Stimulated activated naive CD8-positive, alpha-beta T cell treated with anti-CD3 and anti-CD28 coated beads, Interleukin-15, Interleukin-2, amounts not matched to agents 100 U/mL and 50 U/mL, for 24 hours (primary cell): ENCODE measurements around the gene TNN.

Experiments
- ATAC-seq: fragments of 150-1000 bp; cut with Tn5 transposase; one replicate; pipeline ENCODE4 v1.10.0; 2021
- DNase-seq: peaks from one replicate; pipeline ENCODE4 v3.0.0; 2021

The TNN gene

GRCh38 chr1:175178456-175178855, 110.8 kb downstream of the TNN start:
- ATAC-seq (no peak), DNase-seq (no peak)

GRCh38 chr1:175179837-175180590, 112.4 kb downstream of the TNN start:
- DNase-seq (no peak), ATAC-seq (no peak)

DNA sequence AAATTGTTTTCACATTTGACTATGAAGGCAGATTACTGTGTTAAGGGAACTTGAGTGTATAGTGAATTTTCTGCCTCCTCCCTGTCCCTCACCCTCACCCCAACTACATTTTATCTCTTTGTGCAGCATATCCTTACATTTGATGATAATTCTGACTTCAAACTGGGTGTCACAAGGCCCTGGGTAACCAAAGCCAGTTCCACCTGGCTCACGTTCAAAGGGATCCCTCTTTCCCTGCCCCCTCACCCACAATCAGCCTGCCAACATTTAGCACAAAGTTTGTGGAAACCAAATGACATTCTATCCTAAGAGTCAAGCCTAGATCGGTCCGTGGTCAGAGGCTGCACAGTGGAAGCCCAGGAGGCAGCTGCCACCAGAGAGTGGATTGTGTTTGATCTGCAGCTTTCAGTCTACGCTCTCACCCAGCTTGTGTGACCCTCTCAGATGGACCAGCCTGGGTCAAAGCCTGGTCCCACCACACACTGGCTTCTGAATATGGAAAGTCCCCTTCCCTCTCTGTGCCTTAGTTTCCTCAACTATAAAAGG, 114.6 kb downstream of the TNN start:
- DNase-seq (no peak), ATAC-seq (no peak)

- DNase-seq (no peak), ATAC-seq (no peak)
Observed at GRCh38 chr1:175183586-175183985, 116.0 kb downstream of the TNN start.

DNA sequence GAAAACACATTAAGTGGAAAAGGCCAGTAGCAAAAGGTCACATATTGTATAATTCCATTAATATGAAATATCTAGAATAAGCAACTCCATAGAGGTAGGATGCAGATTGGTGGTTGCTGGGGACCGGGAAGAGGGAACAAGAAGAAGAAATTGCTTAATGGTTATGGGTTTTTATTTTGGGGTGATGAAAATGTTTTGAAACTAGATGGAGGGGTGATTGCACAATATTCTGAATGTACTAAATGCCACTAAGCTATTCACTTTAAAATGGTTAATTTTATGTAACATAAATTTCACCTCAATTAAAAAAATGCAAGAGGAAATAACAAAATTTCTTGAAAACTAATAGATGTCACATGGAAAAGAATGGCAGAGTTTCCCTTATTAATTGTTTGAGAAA, 118.3 kb downstream of the TNN start:
- ATAC-seq (no peak), DNase-seq (no peak)

GRCh38 chr1:175186433-175187160, 119.0 kb downstream of the TNN start:
- ATAC-seq (no peak), DNase-seq (no peak)

DNA sequence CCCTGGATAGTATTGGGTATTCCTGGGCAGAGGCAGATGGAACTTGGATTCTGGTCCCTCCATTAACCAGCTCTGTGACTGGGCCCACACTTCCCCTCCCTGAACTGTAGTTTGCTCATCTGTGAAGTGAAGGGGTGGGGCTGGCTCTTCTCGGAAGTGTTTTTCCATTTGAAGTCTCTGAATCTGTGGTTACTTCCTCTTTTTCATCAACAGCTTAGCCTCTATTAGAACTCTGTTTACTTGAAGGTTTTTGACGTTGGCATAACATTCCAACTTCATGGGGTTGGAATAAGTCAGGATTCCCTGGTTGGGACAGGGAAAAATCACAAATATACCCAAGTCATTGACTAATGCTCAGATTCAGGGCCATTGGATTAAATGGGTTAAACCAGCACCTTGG, 121.3 kb downstream of the TNN start:
- DNase-seq (peak; percentile 58), ATAC-seq (peak; percentile 46)

DNA sequence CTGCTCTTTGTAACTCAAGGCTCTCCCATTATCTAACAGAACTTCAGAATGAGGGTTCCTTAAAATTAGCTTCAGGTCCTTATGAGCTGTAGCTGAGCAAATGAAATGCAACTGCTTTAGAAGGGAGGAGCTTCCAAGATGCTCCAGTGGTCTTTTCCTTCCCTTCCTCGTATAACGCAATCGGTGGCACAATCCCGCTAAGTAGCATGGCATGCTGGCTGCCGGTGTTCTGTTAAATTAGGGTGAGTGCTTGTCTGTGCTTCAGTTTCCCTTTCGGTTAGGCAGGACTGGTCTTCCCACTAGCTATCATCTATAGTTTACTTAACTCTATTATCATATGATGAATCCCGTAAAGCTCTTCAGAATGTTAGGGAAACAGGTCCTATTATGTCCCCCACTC, 124.0 kb downstream of the TNN start:
- peak; percentile 26 for ATAC-seq
- no peak for DNase-seq

DNA sequence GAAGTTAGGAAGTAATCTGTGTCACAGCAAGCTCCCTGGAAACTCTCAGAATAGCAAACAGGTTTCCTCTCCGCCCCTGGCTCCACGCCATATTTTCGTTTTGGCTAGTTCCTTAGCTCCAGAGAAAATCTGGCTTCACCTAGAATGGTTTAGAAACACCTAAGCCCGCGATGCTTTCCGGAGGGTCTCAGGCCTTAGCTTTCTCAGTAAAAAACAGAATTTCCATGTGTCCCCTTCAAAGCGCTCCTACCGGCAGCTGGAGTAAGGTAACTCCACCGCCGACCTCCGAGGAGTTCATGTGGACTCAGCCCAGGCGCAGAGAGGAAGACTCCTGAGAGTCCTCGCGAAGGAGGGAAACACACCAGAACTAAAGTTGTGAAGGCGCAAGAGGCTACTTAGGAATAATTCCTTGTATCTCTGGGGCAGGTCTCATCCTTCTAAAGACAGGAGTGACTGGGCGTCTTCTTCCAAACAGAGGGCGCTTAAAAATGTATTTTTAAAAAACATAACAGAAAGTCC, 124.5 kb downstream of the TNN start:
- DNase-seq (peak; percentile 47), ATAC-seq (no peak)

DNA sequence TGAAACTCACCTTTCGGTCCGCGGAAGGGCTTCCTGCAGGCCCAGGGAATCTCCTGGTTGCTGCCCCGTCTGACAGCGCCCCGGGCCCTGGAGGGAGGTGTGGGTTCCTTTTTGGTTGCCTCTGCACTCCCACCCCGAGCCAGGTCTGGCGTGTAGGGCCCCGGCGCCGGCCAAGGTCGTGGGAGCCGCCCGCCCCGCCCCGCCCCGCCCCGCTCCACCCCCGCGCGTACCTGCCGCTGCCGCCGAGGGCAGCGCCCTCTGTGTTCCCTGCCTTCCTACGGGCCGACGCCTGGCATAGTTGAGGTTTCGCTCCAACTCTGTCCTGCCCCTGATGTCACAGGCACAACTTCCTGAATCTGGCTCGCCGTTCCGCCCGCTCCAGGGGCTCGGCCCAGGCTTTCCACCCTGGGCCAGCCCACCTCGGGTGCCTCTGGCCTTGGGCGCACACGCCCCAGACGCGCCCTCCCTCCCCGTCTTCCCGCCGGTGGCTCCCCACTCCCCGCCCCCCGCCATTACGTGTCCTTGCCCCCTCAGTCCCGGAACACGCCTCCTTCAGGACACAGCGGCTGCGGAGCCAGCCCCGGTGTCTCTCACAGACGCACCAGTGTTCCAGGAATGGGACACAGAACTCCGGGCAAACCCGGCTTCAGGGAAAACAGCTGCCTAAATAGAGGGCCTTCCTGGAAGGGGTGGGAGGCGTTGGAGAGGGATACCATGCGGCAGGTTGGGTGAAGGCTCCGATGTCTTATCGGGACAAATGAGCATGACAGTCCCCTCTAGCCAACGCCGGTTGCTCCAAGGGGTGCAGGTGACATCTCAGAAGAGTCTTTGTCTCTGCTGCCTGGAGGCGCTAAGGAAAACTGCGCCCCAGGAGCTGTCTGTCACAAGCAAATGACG, 125.2 kb downstream of the TNN start, which contains the start of gene KIAA0040:
TSS of gene KIAA0040 (minus strand) at position 147 of the 897 bp plus-strand sequence. CDS start 31,763 bp downstream, outside the sequence.
- peak; percentile 81 for DNase-seq

GRCh38 chr1:175193527-175193910, 125.9 kb downstream of the TNN start:
- ATAC-seq (no peak), DNase-seq (no peak)

More for the DNA sequence above, 125.2 kb downstream of the TNN start, which contains the start of gene KIAA0040:
- ATAC-seq, result peak; percentile 77

DNA sequence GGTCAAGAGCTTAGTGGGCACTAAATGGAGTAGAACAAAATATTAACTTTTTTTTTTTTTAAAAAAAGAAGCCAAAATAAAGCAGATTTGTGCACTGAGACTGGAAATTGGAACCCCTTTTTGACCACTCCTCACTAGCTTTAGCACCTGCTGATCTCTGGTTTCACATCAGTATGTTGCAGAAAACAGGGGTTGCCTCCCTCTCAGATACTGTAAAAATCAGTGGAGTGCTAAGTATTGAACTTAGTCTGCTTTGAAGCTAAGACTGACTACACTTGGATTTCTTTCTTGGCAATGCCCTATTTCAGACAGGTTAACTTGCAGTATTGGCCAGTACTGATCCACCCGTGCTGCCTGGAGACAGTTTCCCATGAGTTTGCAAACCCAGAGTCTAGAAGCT, 127.6 kb downstream of the TNN start:
- ATAC-seq (no peak), DNase-seq (no peak)

DNA sequence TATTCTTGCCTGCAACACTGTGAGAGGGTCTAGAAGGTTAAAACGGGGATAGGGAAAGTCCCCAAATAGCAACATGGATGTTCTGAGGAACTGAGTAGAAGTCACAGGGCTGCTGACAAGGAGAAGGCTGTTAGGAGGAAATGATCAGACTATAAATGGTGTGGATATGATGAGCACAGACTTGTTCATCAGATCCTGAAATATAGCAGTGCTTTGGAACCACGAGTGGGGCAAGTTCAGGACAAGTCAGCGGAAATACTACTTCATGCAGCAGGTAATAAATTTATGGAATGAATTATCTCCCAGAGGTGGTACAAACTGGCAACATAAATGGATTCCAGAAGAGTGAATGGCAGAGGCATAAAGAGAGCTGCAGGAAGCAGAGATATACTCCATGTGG, 128.2 kb downstream of the TNN start:
- DNase-seq, result no peak
- ATAC-seq, result no peak

DNA sequence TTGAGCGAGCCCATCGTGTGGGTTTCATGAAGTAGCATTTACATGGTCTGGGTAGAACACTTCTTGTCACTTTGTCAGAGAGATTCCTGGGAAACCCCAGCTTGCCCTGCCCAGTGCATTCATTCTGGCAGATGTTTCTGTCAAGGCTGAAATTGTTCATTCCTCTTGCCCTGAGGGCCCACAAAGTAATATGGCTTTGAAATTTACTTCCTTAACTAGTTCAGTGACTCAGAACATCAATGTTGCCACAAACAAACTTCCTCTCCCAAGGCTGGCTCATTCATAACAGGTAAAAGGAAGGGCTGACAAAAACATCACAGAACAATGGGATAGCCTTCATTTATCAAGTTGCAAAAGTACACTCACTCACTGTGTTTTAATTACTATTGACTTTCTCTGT, 129.9 kb downstream of the TNN start:
- ATAC-seq (no peak), DNase-seq (no peak)
